GM12878 (cell line): ENCODE results near the gene CCN5. TPM values are rescaled to one million over a fixed set of nuclear protein-coding genes. Genes with fewer than 3 reads are reported as not detected.
A peak's percentile ranks its signal among the peaks of the same experiment; 100 is the strongest.

Experiments
- BACH1 ChIP-seq: fragments of 450-650 bp; IDR thresholded peaks from 2 replicates; pipeline ENCODE4 v1.6.1; 2017; ENCODE audit warnings: mild to moderate bottlenecking, borderline replicate concordance
- CHD1 ChIP-seq: IDR thresholded peaks from 2 replicates; pipeline ENCODE4 v1.6.1; 2012; ENCODE audit warnings: low read depth, low read length, improper control_type of control experiment
- CREB1 ChIP-seq: IDR thresholded peaks from 2 replicates; pipeline ENCODE4 v1.6.1; 2012; ENCODE audit warnings: low read depth, mild to moderate bottlenecking, inconsistent platforms
- DPF2 ChIP-seq: fragments of 450-650 bp; IDR thresholded peaks from 2 replicates; pipeline ENCODE4 v1.6.1; 2017; ENCODE audit warnings: mild to moderate bottlenecking
- EZH2 ChIP-seq: IDR thresholded peaks from 2 replicates; pipeline ENCODE4 v1.6.1; 2012; ENCODE audit warnings: low read depth, mild to moderate bottlenecking, control low read depth, inconsistent platforms, low read length, borderline replicate concordance; ENCODE audit not compliant: control insufficient read depth
- FOXK2 ChIP-seq: fragments of 450-650 bp; IDR thresholded peaks from 2 replicates; pipeline ENCODE4 v1.6.1; 2017; ENCODE audit warnings: mild to moderate bottlenecking, moderate library complexity
- GABPA ChIP-seq: IDR thresholded peaks from 2 replicates; pipeline ENCODE4 v1.6.1; 2014; ENCODE audit warnings: antibody characterized with exemption, low read depth, mild to moderate bottlenecking, inconsistent platforms
- IKZF1 ChIP-seq: fragments of 450-650 bp; conservative IDR thresholded peaks from 2 replicates; pipeline ENCODE4 v1.6.1; 2017; ENCODE audit warnings: antibody characterized with exemption, mild to moderate bottlenecking
- MXI1 ChIP-seq: fragments of 150-350 bp; IDR thresholded peaks from 2 replicates; pipeline ENCODE4 v1.6.1; 2011; ENCODE audit warnings: low read depth, mild to moderate bottlenecking, inconsistent platforms, low read length, improper control_type of control experiment
- MYB ChIP-seq: fragments of 150-350 bp; IDR thresholded peaks from 2 replicates; pipeline ENCODE4 v1.6.1; 2014; ENCODE audit warnings: mild to moderate bottlenecking, low read depth, low read length, borderline replicate concordance
- NFXL1 ChIP-seq: fragments of 450-650 bp; IDR thresholded peaks from 2 replicates; pipeline ENCODE4 v1.6.1; 2017; ENCODE audit warnings: antibody characterized with exemption, mild to moderate bottlenecking, borderline replicate concordance
- NFYA ChIP-seq: IDR thresholded peaks from 2 replicates; pipeline ENCODE4 v1.6.1; 2011; ENCODE audit warnings: low read depth, mild to moderate bottlenecking, low read length, improper control_type of control experiment, borderline replicate concordance
- NFYB ChIP-seq: IDR thresholded peaks from 2 replicates; pipeline ENCODE4 v1.6.1; 2011; ENCODE audit warnings: low read depth, mild to moderate bottlenecking, low read length, improper control_type of control experiment, moderate library complexity; ENCODE audit not compliant: insufficient read depth
- NR2C2 ChIP-seq: IDR thresholded peaks from 2 replicates; pipeline ENCODE4 v1.6.1; 2011; ENCODE audit warnings: borderline replicate concordance, low read depth; ENCODE audit not compliant: control insufficient read depth, insufficient read length
- POU2F2 ChIP-seq: IDR thresholded peaks from 3 replicates; pipeline ENCODE4 v1.6.1; 2011; ENCODE audit warnings: low read depth, mild to moderate bottlenecking, low read length, borderline replicate concordance
- RAD21 ChIP-seq: IDR thresholded peaks from 2 replicates; pipeline ENCODE4 v1.6.1; 2011; ENCODE audit warnings: mild to moderate bottlenecking, low read depth, low read length, moderate library complexity; ENCODE audit not compliant: insufficient read depth
- RUNX3 ChIP-seq: IDR thresholded peaks from 2 replicates; pipeline ENCODE4 v1.6.1; 2012; ENCODE audit warnings: low read length, inconsistent platforms
- SMC3 ChIP-seq: IDR thresholded peaks from 2 replicates; pipeline ENCODE4 v1.6.1; 2011; ENCODE audit warnings: low read length, improper control_type of control experiment, borderline replicate concordance
- TAF1 ChIP-seq: IDR thresholded peaks from 2 replicates; pipeline ENCODE4 v1.6.1; 2011; ENCODE audit warnings: mild to moderate bottlenecking, low read depth, low read length, borderline replicate concordance
- TBL1XR1 ChIP-seq: IDR thresholded peaks from 2 replicates; pipeline ENCODE4 v1.6.1; 2012; ENCODE audit warnings: low read depth, low read length, improper control_type of control experiment
- ZNF207 ChIP-seq: fragments of 450-650 bp; IDR thresholded peaks from 2 replicates; pipeline ENCODE4 v1.6.1; 2014; ENCODE audit warnings: antibody characterized with exemption, mild to moderate bottlenecking, borderline replicate concordance
- ZNF622 ChIP-seq: fragments of 450-650 bp; IDR thresholded peaks from 2 replicates; pipeline ENCODE4 v1.6.1; 2017; ENCODE audit warnings: mild to moderate bottlenecking, inconsistent platforms
- polyA plus RNA-seq, 11 experiments: library from polyadenylated mRNA; depleted of rRNA in 4 of 11; unstranded in 6 of 11; stranded (reverse) in 5 of 11; fragments of >200 nt; fragmentation: Nextera tagmentation in 4 of 11; fragmentation: Illumina TruSeq in 1 of 11; extraction: Ambion mirVana in 4 of 11; extraction: Trizol in 1 of 11; gene quantifications; 1 replicate in 1 of 11; 2 replicates in 10 of 11; pipeline versions ENCODE4 v1.2.1 to v1.2.3, GENCODE V29; 2011 to 2016; ENCODE audit warnings: inconsistent platforms in 2 of 11, missing spikeins in 2 of 11, low read depth in 1 of 11
- total RNA-seq, 4 experiments: library from RNA; depleted of rRNA in 3 of 4; stranded (reverse); fragments of >200 nt in 3 of 4; fragmentation: Illumina TruSeq in 1 of 4; extraction: Trizol in 1 of 4; gene quantifications; 2 replicates each; pipeline versions ENCODE4 v1.2.1 to v1.2.3, GENCODE V29; 2013 to 2021
- TF ChIP-seq, protein P1 (sequence below): IDR thresholded peaks from 2 replicates; pipeline ENCODE4 v1.6.1; 2011; ENCODE audit warnings: borderline replicate concordance, low read depth, mild to moderate bottlenecking, moderate library complexity, low read length; ENCODE audit not compliant: insufficient read depth, poor library complexity, severe bottlenecking
- TF ChIP-seq, protein P2 (sequence below): IDR thresholded peaks from 2 replicates; pipeline ENCODE4 v1.6.1; 2012; ENCODE audit warnings: low read depth, low read length, improper control_type of control experiment
- TF ChIP-seq, protein P3 (sequence below): fragments of 450-650 bp; IDR thresholded peaks from 2 replicates; pipeline ENCODE4 v1.6.1; 2017; ENCODE audit warnings: mild to moderate bottlenecking, low read depth, inconsistent platforms; ENCODE audit not compliant: poor library complexity, severe bottlenecking
- TF ChIP-seq, protein P4 (sequence below): fragments of 450-650 bp; IDR thresholded peaks from 2 replicates; pipeline ENCODE4 v1.6.1; 2017; ENCODE audit warnings: borderline replicate concordance

CCN5 gene
- total and polyA plus RNA-seq, 10 of the 15 experiments (the other 5 are each of a cell fraction or from before 2014, with no cell fraction given), result 0.14 to 0.15 TPM; not detected in 8

DNA sequence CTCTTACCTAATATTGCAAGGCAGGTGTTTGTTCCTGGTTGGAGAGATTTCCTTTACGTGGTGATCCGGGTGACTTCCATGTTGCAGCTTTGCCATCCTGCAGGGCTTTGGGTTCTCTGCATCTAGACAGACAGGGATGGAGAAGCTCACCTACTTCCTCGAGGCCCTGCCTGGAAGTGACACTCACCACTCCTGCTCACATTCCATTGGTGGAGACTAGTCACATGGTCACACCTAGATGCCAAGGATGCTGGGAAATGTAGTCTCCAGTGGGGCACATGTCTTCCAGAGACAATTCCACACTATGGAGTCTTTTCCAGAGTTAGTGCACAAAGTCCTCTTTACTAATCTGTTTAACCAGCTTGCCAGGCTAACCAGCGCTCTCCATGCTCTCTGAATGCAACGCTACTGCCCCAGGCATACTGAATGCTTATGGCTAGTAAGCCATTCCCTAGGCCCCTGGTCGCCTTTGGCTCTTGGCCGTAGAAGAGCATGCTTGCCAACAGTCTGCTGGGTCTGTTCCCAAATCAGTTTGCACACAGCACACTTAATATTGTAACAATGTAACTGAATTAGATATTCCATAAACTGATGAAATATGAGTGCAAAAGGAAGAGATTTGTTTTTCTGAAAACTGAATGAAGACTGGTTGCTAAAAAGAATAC, 23.8 kb downstream of the CCN5 start (continued):
- TF ChIP-seq, protein P1, sequence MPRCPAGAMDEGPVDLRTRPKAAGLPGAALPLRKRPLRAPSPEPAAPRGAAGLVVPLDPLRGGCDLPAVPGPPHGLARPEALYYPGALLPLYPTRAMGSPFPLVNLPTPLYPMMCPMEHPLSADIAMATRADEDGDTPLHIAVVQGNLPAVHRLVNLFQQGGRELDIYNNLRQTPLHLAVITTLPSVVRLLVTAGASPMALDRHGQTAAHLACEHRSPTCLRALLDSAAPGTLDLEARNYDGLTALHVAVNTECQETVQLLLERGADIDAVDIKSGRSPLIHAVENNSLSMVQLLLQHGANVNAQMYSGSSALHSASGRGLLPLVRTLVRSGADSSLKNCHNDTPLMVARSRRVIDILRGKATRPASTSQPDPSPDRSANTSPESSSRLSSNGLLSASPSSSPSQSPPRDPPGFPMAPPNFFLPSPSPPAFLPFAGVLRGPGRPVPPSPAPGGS, result no peak
- TF ChIP-seq NR2C2 (no peak), MYB (no peak), RAD21 (no peak), SMC3 (no peak), BACH1 (no peak), NFYB (peak; percentile 86), ZNF622 (no peak), CREB1 (0 out of 2 replicates have a peak, but pooled peaks have one; percentile 33), IKZF1 (no peak; the same call in 1 of the 2 replicates), NFXL1 (no peak), MXI1 (no peak), RUNX3 (no peak), FOXK2 (no peak), ZNF207 (no peak), TAF1 (no peak), CHD1 (no peak), NFYA (no peak), TBL1XR1 (no peak), DPF2 (no peak), POU2F2 (no peak), GABPA (no peak), EZH2 (no peak)
- TF ChIP-seq, protein P2, sequence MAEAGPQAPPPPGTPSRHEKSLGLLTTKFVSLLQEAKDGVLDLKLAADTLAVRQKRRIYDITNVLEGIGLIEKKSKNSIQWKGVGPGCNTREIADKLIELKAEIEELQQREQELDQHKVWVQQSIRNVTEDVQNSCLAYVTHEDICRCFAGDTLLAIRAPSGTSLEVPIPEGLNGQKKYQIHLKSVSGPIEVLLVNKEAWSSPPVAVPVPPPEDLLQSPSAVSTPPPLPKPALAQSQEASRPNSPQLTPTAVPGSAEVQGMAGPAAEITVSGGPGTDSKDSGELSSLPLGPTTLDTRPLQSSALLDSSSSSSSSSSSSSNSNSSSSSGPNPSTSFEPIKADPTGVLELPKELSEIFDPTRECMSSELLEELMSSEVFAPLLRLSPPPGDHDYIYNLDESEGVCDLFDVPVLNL, result no peak
- TF ChIP-seq, protein P3, sequence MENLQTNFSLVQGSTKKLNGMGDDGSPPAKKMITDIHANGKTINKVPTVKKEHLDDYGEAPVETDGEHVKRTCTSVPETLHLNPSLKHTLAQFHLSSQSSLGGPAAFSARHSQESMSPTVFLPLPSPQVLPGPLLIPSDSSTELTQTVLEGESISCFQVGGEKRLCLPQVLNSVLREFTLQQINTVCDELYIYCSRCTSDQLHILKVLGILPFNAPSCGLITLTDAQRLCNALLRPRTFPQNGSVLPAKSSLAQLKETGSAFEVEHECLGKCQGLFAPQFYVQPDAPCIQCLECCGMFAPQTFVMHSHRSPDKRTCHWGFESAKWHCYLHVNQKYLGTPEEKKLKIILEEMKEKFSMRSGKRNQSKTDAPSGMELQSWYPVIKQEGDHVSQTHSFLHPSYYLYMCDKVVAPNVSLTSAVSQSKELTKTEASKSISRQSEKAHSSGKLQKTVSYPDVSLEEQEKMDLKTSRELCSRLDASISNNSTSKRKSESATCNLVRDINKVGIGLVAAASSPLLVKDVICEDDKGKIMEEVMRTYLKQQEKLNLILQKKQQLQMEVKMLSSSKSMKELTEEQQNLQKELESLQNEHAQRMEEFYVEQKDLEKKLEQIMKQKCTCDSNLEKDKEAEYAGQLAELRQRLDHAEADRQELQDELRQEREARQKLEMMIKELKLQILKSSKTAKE, result no peak
- TF ChIP-seq, protein P4, sequence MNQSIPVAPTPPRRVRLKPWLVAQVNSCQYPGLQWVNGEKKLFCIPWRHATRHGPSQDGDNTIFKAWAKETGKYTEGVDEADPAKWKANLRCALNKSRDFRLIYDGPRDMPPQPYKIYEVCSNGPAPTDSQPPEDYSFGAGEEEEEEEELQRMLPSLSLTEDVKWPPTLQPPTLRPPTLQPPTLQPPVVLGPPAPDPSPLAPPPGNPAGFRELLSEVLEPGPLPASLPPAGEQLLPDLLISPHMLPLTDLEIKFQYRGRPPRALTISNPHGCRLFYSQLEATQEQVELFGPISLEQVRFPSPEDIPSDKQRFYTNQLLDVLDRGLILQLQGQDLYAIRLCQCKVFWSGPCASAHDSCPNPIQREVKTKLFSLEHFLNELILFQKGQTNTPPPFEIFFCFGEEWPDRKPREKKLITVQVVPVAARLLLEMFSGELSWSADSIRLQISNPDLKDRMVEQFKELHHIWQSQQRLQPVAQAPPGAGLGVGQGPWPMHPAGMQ, result no peak
